HUES64 (cell line): Measurements from ENCODE around the gene CUEDC1.
A peak's percentile ranks its signal among the peaks of the same experiment; 100 is the strongest.

ENCODE experiments used
- H3K27ac ChIP-seq: 2 replicates; pipeline ENCODE4 v1.7.0; 2013; ENCODE audit warnings: low read depth, low read length, inconsistent platforms
- H3K27me3 ChIP-seq: 2 replicates; pipeline ENCODE4 v1.6.1; 2013; ENCODE audit warnings: mild to moderate bottlenecking, low read length; ENCODE audit not compliant: insufficient read depth
- H3K36me3 ChIP-seq: 2 replicates; pipeline ENCODE4 v1.6.1; 2013; ENCODE audit warnings: mild to moderate bottlenecking, low read length; ENCODE audit not compliant: insufficient read depth
- H3K4me1 ChIP-seq: 2 replicates; pipeline ENCODE4 v1.6.1; 2013; ENCODE audit warnings: mild to moderate bottlenecking, low read length, moderate library complexity; ENCODE audit not compliant: insufficient read depth
- H3K4me3 ChIP-seq: 2 replicates; pipeline ENCODE4 v1.5.1; 2013; ENCODE audit warnings: mild to moderate bottlenecking, low read length, moderate library complexity
- H3K9ac ChIP-seq: 2 replicates; pipeline ENCODE4 v1.6.1; 2013; ENCODE audit warnings: mild to moderate bottlenecking, low read depth, low read length
- H3K9me3 ChIP-seq: 2 replicates; pipeline ENCODE4 v1.6.1; 2013; ENCODE audit warnings: low read depth, low read length; ENCODE audit not compliant: insufficient read depth
- WGBS: fragments of 150-250, 120-280 bp; methylation state at CpG from one replicate; pipeline ENCODE4 v1.1.7; 2013; ENCODE audit warnings: missing lambda C conversion rate; 5-methylcytosine and 5-hydroxymethylcytosine counted together

The CUEDC1 gene

DNA sequence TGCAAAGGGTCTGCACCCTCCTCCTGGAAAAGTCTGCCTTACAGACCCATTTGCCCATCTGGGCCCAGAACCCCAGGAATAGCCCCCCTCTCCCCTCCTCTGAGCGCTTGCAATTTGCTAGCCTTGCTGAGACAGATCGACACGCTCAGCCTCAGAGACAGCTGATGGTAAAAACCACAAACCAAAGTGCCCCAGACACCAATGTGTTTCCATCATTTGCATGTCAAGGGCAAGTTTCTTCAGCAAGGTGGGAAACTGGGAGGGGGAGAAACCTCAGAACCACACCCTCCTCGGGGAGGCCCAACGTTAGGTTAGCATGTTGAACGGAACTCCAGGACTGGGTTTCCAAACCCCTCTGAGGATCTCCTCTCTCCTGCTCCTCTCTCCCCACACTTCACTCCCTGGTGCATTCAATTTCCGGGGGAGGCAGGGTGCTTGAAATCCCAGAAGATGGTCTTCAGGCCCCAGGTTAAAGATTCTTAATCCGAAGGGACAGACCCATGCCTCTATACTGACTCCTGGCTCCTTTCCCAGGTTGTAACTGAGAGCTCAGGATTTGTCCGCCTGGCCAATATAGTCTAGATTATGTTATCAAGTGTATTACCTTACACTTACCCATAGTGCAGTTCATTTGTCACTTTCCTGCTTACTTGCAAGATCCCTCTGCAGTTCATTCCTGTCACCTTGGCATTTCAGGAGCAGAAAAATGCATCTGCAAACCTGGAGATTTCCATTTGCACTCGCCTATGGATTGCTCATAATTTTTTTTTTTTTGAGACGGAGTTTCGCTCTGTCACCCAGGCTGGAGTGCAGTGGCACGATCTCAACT, 1.3 kb upstream of the CUEDC1 start:
- WGBS, result 36% methylated on average over 13 of the region's 13 CpGs
- Histone ChIP-seq H3K27ac (no peak overlapping the region), H3K4me3 (peak overlapping the region; percentile 71; the same call in 1 of the 2 replicates), H3K9ac (no peak overlapping the region), H3K36me3 (no peaks in the 10 kb centered on the region), H3K4me1 (peaks cover 34% of the 10 kb centered on the region), H3K27me3 (peaks cover 37% of the 10 kb centered on the region), H3K9me3 (no peaks in the 10 kb centered on the region)

DNA sequence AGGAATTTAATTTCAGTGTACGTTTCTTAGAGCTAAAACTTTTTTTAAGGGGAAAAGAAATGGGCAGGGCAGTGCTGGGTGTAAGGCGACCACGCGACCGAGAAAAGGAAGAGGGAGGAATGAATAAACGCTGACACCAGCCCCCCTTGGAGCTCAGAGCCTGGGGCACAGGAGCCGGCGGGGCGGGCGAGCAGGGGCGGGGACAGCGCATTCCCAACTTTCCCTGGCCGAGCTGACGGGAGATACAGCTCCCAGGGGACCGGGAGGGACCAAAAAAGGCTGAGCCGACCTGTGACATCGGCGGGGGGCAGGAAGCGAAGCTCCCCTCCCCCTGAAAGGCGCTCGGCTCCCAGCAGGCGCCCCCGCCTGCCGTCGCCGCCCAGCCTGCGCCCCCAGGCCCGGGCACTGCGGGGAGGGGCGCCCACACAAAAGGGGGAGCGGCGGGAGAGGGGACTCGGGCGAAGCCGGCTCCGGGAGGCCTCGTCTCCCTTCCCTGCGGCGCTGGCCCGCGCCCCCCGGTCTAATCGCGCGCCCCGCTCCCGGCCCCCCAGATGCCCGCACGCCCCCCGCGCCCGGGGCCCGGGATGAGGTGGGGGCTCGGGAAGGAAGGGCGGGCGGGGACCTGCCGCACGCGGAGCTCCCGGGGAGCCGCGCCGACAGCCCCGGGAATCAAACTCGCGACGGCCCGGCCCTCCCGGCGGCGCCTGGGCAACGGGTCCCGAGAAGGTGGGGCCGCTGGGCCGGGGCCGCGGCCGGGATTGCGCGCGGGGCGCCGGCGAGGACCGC, 622 bp downstream of the CUEDC1 start:
- H3K4me1 ChIP-seq, result peaks cover 38% of the 10 kb centered on the region
- H3K4me3 ChIP-seq, result peak overlapping the region; percentile 71
- no peaks in the 10 kb centered on the region for H3K9me3 ChIP-seq
- H3K27ac ChIP-seq, result peak overlapping the region; percentile 71
- H3K36me3 ChIP-seq, result no peaks in the 10 kb centered on the region
- WGBS, result under 1% methylated on average over 83 of the region's 85 CpGs
- H3K9ac ChIP-seq, result peak overlapping the region; percentile 66
- H3K27me3 ChIP-seq, result peaks cover 37% of the 10 kb centered on the region

DNA sequence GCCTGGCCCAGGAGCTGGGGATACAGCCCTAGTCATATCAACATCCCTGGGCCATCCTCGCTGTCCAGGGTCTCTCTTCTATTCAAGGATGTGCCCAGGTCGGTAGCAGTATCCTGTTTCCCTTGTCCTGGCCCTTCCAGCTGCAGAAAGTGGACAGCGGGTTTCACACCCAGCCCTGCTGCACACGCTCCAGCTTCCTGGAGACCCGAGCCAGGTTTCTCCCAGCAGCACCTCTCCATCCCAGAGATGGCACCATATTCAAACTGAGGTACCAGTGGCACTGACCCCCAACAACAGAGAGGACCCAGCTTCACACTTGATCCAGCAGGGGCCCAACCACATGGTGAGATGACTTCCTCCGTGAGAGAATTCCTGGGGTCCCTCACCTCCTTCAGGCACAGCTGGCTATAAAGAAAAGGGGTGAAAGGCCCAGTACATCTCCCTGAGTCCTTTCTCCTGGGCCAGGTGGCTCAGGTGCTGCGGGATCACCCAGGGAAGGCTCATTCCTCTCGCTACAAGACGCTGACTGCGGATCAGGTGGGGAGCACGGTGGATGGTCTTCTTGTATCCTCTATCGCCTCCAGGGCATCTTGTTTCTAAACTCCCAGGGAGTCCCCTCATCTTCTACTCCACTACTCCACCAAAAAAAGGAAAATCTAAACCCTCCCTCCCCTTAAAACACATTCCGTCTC, 1.4 kb downstream of the CUEDC1 start:
- H3K4me3 ChIP-seq, result peak overlapping the region; percentile 71
- H3K27ac ChIP-seq, result peak overlapping the region; percentile 71
- peak overlapping the region; percentile 66; the same call in 1 of the 2 replicates for H3K9ac ChIP-seq
- H3K36me3 ChIP-seq, result no peaks in the 10 kb centered on the region
- H3K9me3 ChIP-seq, result no peaks in the 10 kb centered on the region
- H3K27me3 ChIP-seq, result peaks cover 37% of the 10 kb centered on the region
- 49% methylated on average over 12 of the region's 13 CpGs for WGBS
- peaks cover 42% of the 10 kb centered on the region for H3K4me1 ChIP-seq

DNA sequence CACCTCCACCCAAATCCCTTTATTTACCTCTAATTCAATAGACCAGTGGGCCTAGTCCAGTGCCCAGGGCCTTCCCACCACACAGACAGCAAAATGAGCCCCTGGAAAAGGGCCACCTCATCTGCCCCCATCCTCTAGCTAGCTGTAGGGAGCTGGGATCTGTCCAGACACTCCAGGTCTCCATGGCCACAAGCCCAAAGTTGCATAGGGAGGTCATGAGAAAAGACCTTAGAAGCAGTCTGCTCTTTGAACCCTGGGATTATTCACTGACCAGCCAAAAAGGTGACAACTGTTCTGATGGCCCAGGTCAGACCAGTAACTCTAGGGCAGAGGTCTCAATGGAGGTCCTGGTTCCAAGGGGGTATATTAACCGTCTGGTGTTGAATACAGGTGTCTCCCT, 2.0 kb downstream of the CUEDC1 start:
- Histone ChIP-seq H3K27ac (no peak overlapping the region), H3K9ac (no peak overlapping the region), H3K27me3 (peaks cover 37% of the 10 kb centered on the region), H3K4me3 (no peak overlapping the region), H3K36me3 (no peaks in the 10 kb centered on the region), H3K4me1 (peaks cover 48% of the 10 kb centered on the region), H3K9me3 (no peaks in the 10 kb centered on the region)
- 100% methylated on average over 1 of the region's 1 CpG for WGBS

DNA sequence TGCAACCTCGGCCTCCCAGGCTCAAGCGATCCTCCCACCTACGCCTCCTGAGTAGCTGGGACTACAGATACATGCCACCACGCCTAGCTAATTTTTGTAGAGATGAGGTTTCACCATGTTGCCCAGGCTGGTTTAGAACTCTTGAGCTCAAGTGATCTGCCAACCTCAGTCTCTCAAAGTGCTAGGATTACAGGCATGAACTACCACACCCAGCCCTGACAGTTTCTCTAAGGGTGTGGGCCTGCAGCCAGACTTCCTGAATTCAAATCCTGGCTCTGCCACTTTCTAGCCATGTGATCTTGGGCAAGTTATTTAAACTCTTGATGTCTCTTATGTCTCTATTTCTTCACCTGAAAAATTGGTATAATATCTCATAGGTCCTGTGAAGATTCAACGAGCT, 5.6 kb downstream of the CUEDC1 start:
- Histone ChIP-seq H3K9ac (no peak overlapping the region), H3K4me3 (no peak overlapping the region), H3K27ac (no peak overlapping the region), H3K9me3 (no peaks in the 10 kb centered on the region), H3K4me1 (peaks cover 55% of the 10 kb centered on the region), H3K36me3 (no peaks in the 10 kb centered on the region), H3K27me3 (peaks cover 14% of the 10 kb centered on the region; the same call in 1 of the 2 replicates)
- WGBS, result 95% methylated on average over 5 of the region's 5 CpGs

DNA sequence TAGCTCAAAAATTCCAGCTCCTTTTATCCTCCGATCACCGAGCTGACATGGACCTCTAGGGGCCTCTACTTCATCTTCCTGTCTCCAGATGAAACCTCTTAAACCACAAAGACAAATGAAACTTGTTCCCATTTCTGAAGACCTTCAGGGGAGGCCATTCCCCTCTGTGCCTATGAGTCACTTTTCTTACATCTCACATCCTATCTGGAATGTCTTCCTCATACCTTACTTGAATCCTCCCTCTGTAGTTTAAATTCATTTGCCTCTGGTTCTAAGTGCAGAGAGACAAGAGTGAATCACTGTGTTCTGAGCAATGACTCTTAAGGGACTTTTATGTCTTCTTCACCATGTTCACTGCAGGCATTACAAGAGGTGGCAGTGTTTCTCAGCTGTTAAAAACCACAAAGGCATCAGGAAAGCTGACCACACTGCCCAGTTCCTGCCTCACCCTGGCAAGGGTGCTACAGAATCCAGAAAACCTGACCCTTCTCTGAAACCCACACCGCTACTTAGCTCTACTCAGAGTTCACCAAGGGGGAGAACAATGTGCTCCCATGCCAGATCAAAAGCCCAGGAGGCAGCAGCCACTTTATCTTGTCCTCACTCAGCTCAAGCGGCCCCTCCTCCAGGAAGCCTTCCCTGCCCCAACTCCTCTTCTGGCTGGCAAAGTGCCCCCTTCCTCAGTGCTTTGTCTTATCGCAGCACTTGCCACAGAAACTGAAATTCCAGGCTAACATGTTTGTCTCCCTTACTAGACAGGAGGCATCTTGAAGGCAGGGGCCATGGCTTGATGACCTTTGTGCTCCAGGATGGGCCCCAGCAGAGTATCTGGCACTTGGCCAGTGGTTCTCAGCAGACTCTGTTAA, 6.4 kb downstream of the CUEDC1 start:
- no peak overlapping the region for H3K4me3 ChIP-seq
- peaks cover 9% of the 10 kb centered on the region; the same call in 1 of the 2 replicates for H3K27me3 ChIP-seq
- H3K9ac ChIP-seq, result peak overlapping the region; percentile 53; the same call in 1 of the 2 replicates
- peak overlapping the region; percentile 74 for H3K27ac ChIP-seq
- WGBS, result 74% methylated on average over 5 of the region's 5 CpGs
- peaks cover 51% of the 10 kb centered on the region for H3K4me1 ChIP-seq
- H3K36me3 ChIP-seq, result no peaks in the 10 kb centered on the region
- no peaks in the 10 kb centered on the region for H3K9me3 ChIP-seq

DNA sequence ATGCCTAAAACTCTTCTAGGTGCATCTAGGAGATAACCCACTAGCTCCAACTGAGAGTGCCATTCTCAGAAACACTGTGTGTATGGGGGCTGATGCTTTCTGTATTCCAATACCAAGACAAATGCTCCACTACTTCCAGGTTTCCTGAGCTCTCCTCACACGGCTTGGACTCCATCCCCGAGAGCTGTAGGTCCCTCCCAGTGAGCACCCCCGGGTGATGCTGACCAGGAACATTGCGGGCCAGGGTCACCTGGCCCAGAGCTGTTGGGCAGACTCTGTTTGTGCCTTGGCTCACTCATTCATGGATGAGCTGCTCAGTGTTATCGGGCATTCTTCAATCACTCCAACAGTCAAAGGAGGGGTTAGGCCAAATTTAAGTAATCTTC, 7.0 kb downstream of the CUEDC1 start:
- H3K27ac ChIP-seq, result peak overlapping the region; percentile 48
- H3K27me3 ChIP-seq, result peaks cover 3% of the 10 kb centered on the region; the same call in 1 of the 2 replicates
- no peak overlapping the region; the same call in 1 of the 2 replicates for H3K9ac ChIP-seq
- WGBS, result 87% methylated on average over 5 of the region's 5 CpGs
- no peaks in the 10 kb centered on the region for H3K36me3 ChIP-seq
- no peak overlapping the region for H3K4me3 ChIP-seq
- H3K4me1 ChIP-seq, result peaks cover 46% of the 10 kb centered on the region
- no peaks in the 10 kb centered on the region for H3K9me3 ChIP-seq

DNA sequence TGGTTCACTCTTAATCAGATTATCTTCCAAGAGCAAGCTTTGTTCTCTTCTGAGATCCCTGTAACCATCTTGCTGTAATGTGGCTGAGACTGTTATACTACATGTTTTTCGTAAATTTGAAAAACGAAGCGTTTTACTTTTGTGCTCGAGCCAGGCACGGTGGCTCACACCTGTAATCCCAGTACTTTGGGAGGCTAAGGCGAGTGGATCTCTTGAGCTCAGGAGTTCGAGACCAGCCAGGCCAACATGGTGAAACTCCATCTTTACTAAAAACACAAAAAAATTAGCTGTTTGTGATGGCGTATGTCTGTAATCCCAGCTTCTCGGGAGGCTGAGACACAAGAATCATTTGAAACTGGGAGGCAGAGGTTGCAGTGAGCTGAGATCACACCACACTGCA, 7.8 kb downstream of the CUEDC1 start:
- Histone ChIP-seq H3K27me3 (no peaks in the 10 kb centered on the region), H3K36me3 (no peaks in the 10 kb centered on the region), H3K4me1 (peaks cover 40% of the 10 kb centered on the region), H3K9me3 (no peaks in the 10 kb centered on the region), H3K27ac (no peak overlapping the region; the same call in 1 of the 2 replicates), H3K4me3 (no peak overlapping the region), H3K9ac (no peak overlapping the region)
- 97% methylated on average over 9 of the region's 9 CpGs for WGBS

DNA sequence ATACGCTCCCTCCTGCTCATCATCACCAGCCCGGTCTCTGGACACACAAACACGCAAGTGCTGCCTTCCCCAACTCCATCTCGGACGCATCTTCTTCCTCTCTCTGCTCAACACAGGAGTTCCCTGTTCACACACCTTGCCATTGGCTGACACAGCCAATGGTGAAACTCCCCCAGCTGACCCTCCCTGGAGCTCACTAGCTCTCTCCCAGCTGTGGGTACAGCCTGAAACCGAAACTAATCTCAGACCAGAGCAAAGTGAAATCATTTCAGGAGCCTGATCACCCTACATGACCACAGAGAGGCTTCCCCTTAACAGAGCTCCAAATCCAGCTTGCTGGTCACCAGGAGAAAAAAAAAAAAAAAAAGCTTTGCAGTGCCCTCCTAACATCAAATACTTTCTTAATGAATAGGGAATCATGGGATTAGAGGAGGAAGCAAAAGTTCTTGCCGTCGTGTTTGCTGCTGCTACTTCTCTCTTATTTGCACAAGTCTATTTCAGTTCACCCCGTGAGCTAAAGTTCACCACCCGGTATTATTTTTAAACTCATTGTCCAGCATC, 8.3 kb downstream of the CUEDC1 start:
- Histone ChIP-seq H3K27ac (no peak overlapping the region; the same call in 1 of the 2 replicates), H3K9ac (0 out of 2 replicates have a peak overlapping the region, but pooled peaks have one; percentile 14), H3K27me3 (no peaks in the 10 kb centered on the region), H3K9me3 (no peaks in the 10 kb centered on the region), H3K4me1 (peaks cover 38% of the 10 kb centered on the region), H3K36me3 (no peaks in the 10 kb centered on the region), H3K4me3 (no peak overlapping the region)
- 81% methylated on average over 10 of the region's 10 CpGs for WGBS
